HepG2 (cell line): ENCODE measurements around the gene PSMD5. TPM values are rescaled to one million over a fixed set of nuclear protein-coding genes. Genes with fewer than 3 reads are reported as not detected.

Experiments
- ATAC-seq: fragments of 200-7000 bp; cut with Tn5 transposase; 3 replicates; pipeline ENCODE4 v1.9.1; 2020; ENCODE audit warnings: mild to moderate bottlenecking, moderate library complexity
- BruUV-seq: library from RNA; stranded (reverse); fragments of 400-500 nt; replicated peaks from 2 replicates; lab custom pipeline; 2021; lab: Mats Ljungman, UMichigan
- CTCF ChIA-PET: fragments of 300-600 bp; formaldehyde crosslinking; extraction: SDS; loops from one replicate; lab custom pipeline; 2021; ENCODE audit warnings: low total read pairs, inconsistent platforms, low intra/inter-chr PET ratio; lab: Yijun Ruan, JAX
- POLR2A ChIA-PET: fragments of 350-600 bp; sonication (Branson Sonifier 250); formaldehyde crosslinking; loops from one replicate; lab custom pipeline; 2020; ENCODE audit warnings: antibody characterized with exemption, inconsistent platforms; lab: Yijun Ruan, JAX
- DNase-seq: peaks from one replicate; pipeline ENCODE4 v3.0.0-alpha.2; 2015; ENCODE audit warnings: low spot score
- FAIRE-seq: peaks from 3 replicates; lab custom pipeline; 2011; peaks lifted over from hg19 to GRCh38; lab: Jason Lieb, UNC
- H2AFZ ChIP-seq: one replicate; pipeline ENCODE4 v1.6.1; 2011; ENCODE audit warnings: low read length, inconsistent platforms
- H3K27ac ChIP-seq: fragments of 300-600 bp; 3 replicates; pipeline ENCODE4 v1.8.0; 2011; ENCODE audit warnings: mixed run types, mild to moderate bottlenecking, mixed read lengths, low read length, inconsistent platforms; ENCODE audit not compliant: insufficient read depth; ENCODE audit errors: extremely low read length
- H3K27me3 ChIP-seq, 2 experiments: fragments of 200-600 bp in 1 of 2; 2 replicates in 1 of 2; 3 replicates in 1 of 2; pipeline versions ENCODE4 v1.6.0 to v1.8.0; 2011; ENCODE audit warnings: low read length in 2 of 2, mild to moderate bottlenecking in 2 of 2, moderate library complexity in 2 of 2, inconsistent platforms in 1 of 2; ENCODE audit not compliant: insufficient read depth in 2 of 2, control insufficient read depth in 1 of 2
- H3K36me3 ChIP-seq, 2 experiments: fragments of 200-600 bp in 1 of 2; replicated peaks in 1 of 2; 2 replicates in 1 of 2; 3 replicates in 1 of 2; pipeline versions ENCODE4 v1.5.1 to v1.8.0; 2011; ENCODE audit warnings: low read length in 2 of 2, inconsistent platforms in 1 of 2; ENCODE audit not compliant: insufficient read depth in 2 of 2, control insufficient read depth in 1 of 2
- H3K4me1 ChIP-seq: 2 replicates; pipeline ENCODE4 v1.5.1; 2012; ENCODE audit warnings: low read length, inconsistent platforms; ENCODE audit not compliant: insufficient read depth
- H3K4me2 ChIP-seq: 2 replicates; pipeline ENCODE4 v1.6.0; 2011; ENCODE audit warnings: low read depth, low read length, inconsistent platforms
- H3K4me3 ChIP-seq, 3 experiments: fragments of 200-600 bp in 1 of 3; sonication (generic), shearing (Covaris generic) in 1 of 3; replicated peaks in 1 of 3; 2 replicates each; pipeline ENCODE4 v1.5.1; 2011 to 2016; ENCODE audit warnings: low read length in 3 of 3, inconsistent platforms in 2 of 3, low read depth in 2 of 3, mild to moderate bottlenecking in 2 of 3, control low read depth in 1 of 3, mixed read lengths in 1 of 3; ENCODE audit not compliant: insufficient read depth in 1 of 3
- H3K79me2 ChIP-seq: one replicate; pipeline ENCODE4 v1.6.1; 2011; ENCODE audit warnings: low read length, inconsistent platforms; ENCODE audit not compliant: insufficient read depth
- H3K9ac ChIP-seq: 2 replicates; pipeline ENCODE4 v1.6.0; 2011; ENCODE audit warnings: mild to moderate bottlenecking, low read depth, low read length, inconsistent platforms; ENCODE audit not compliant: insufficient read depth
- H3K9me3 ChIP-seq: 2 replicates; pipeline ENCODE4 v1.5.1; 2012; ENCODE audit warnings: mild to moderate bottlenecking, low read length
- H4K20me1 ChIP-seq: 2 replicates; pipeline ENCODE4 v1.6.0; 2011; ENCODE audit warnings: inconsistent platforms, mild to moderate bottlenecking, low read length, moderate library complexity; ENCODE audit not compliant: insufficient read depth
- ERF ChIP-seq: IDR thresholded peaks from 2 replicates; pipeline ENCODE4 v1.6.1; 2018; ENCODE audit warnings: missing biosample characterization, missing genetic modification reagents
- IKZF4 ChIP-seq: sonication (generic); formaldehyde crosslinking; IDR thresholded peaks from 2 replicates; pipeline ENCODE4 v1.5.1; 2020; ENCODE audit warnings: borderline replicate concordance, mild to moderate bottlenecking, low read depth, missing genetic modification reagents; ENCODE audit errors: not compliant biosample characterization
- MTA3 ChIP-seq: sonication (generic); formaldehyde crosslinking; IDR thresholded peaks from 2 replicates; pipeline ENCODE4 v1.4.0; 2020; ENCODE audit warnings: missing genetic modification reagents
- POGK ChIP-seq: sonication (generic); formaldehyde crosslinking; conservative IDR thresholded peaks from 2 replicates; pipeline ENCODE4 v1.8.0; 2022; ENCODE audit warnings: mild to moderate bottlenecking, moderate library complexity, missing genetic modification reagents
- ZNF558 ChIP-seq: sonication (generic); formaldehyde crosslinking; IDR thresholded peaks from 2 replicates; pipeline ENCODE4 v1.9.0; 2022; ENCODE audit warnings: mild to moderate bottlenecking, missing genetic modification reagents, borderline replicate concordance
- ZNF770 ChIP-seq: sonication (generic); formaldehyde crosslinking; IDR thresholded peaks from 2 replicates; pipeline ENCODE4 v1.5.0; 2020; ENCODE audit warnings: mild to moderate bottlenecking, missing genetic modification reagents
- WGBS: methylation state at CpG from one replicate; pipeline ENCODE4 v1.1.6; 2017; ENCODE audit warnings: low lambda C conversion rate; 5-methylcytosine and 5-hydroxymethylcytosine counted together
- in situ Hi-C: cut with HindIII; loops from 2 replicates; pipeline ENCODE4 v1.10.0; 2017; ENCODE audit warnings: low pct_unique_long_range_greater_than_20kb; ENCODE audit not compliant: extremely low pct_ligation_motif_present
- intact Hi-C: fragments of 100-400 bp; cut with micrococcal nuclease; formaldehyde crosslinking; loops from one replicate; pipeline ENCODE4 v1.10.0; 2022; ENCODE audit not compliant: unreplicated experiment
- polyA plus RNA-seq, 8 experiments: library from polyadenylated mRNA; depleted of rRNA in 3 of 8; stranded (reverse) in 7 of 8; unstranded in 1 of 8; fragments of >200 nt; fragmentation: Illumina TruSeq in 4 of 8; extraction: Trizol in 4 of 8; gene quantifications; 2 replicates each; pipeline versions ENCODE4 v1.2.1 to v1.2.3, GENCODE V29; 2011 to 2016; ENCODE audit warnings: low read depth in 4 of 8, missing spikeins in 1 of 8, mixed read lengths in 1 of 8; ENCODE audit not compliant: insufficient read depth in 1 of 8
- total RNA-seq, 5 experiments: library from RNA; depleted of rRNA; stranded (reverse); fragments of >200 nt; fragmentation: Illumina TruSeq; extraction: Trizol; gene quantifications; 2 replicates each; pipeline ENCODE4 v1.2.3, GENCODE V29; 2016; ENCODE audit warnings: low read depth in 1 of 5
- TF ChIP-seq, protein P1 (sequence below): sonication (generic); formaldehyde crosslinking; IDR thresholded peaks from 2 replicates; pipeline ENCODE4 v1.4.0; 2020; ENCODE audit warnings: missing genetic modification reagents
- TF ChIP-seq, protein P2 (sequence below): sonication (generic); formaldehyde crosslinking; IDR thresholded peaks from 2 replicates; pipeline ENCODE4 v1.8.0; 2022; ENCODE audit warnings: mild to moderate bottlenecking, missing genetic modification reagents

PSMD5 gene
- total and polyA plus RNA-seq, 2 of the 13 experiments (the other 11 are each of a cell fraction or from before 2014, with no cell fraction given): 12.7 to 18.1 TPM

- no peak for FAIRE-seq
- POLR2A ChIA-PET: interaction anchor here (1.5 kb wide), 1 partner anchor 97 kb away, joined by 5 read pairs; the partner anchor contains the start of gene FBXW2
- CTCF ChIA-PET: no interaction called here
Observed at GRCh38 chr9:120889606-120890271, 47.0 kb upstream of the PSMD5 start.

More at GRCh38 chr9:120889606-120890271, 47.0 kb upstream of the PSMD5 start:
- ATAC-seq (no peak), DNase-seq (no peak)
- intact Hi-C loops (loop anchor here (5.0 kb wide), 1 partner anchor 38 kb away; the partner anchor contains the start of gene TRAF1), in situ Hi-C loops (no loop called here)
- H4K20me1 ChIP-seq: no peaks in the 10 kb centered on the region
- WGBS: 100% methylated on average over 1 of the region's 1 CpG
- no peak for TF ChIP-seq ZNF558 (CRISPR knock-in tag)
- TF ChIP-seq MTA3: no peak
- TF ChIP-seq POGK (CRISPR knock-in tag): no peak
- peak; percentile 19; the same call in 1 of the 2 replicates for TF ChIP-seq ZNF770
- TF ChIP-seq IKZF4 (CRISPR knock-in tag): no peak
- TF ChIP-seq, protein P1, sequence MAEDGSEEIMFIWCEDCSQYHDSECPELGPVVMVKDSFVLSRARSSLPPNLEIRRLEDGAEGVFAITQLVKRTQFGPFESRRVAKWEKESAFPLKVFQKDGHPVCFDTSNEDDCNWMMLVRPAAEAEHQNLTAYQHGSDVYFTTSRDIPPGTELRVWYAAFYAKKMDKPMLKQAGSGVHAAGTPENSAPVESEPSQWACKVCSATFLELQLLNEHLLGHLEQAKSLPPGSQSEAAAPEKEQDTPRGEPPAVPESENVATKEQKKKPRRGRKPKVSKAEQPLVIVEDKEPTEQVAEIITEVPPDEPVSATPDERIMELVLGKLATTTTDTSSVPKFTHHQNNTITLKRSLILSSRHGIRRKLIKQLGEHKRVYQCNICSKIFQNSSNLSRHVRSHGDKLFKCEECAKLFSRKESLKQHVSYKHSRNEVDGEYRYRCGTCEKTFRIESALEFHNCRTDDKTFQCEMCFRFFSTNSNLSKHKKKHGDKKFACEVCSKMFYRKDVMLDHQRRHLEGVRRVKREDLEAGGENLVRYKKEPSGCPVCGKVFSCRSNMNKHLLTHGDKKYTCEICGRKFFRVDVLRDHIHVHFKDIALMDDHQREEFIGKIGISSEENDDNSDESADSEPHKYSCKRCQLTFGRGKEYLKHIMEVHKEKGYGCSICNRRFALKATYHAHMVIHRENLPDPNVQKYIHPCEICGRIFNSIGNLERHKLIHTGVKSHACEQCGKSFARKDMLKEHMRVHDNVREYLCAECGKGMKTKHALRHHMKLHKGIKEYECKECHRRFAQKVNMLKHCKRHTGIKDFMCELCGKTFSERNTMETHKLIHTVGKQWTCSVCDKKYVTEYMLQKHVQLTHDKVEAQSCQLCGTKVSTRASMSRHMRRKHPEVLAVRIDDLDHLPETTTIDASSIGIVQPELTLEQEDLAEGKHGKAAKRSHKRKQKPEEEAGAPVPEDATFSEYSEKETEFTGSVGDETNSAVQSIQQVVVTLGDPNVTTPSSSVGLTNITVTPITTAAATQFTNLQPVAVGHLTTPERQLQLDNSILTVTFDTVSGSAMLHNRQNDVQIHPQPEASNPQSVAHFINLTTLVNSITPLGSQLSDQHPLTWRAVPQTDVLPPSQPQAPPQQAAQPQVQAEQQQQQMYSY (CRISPR knock-in tag): peak; percentile 87
- TF ChIP-seq, protein P2, sequence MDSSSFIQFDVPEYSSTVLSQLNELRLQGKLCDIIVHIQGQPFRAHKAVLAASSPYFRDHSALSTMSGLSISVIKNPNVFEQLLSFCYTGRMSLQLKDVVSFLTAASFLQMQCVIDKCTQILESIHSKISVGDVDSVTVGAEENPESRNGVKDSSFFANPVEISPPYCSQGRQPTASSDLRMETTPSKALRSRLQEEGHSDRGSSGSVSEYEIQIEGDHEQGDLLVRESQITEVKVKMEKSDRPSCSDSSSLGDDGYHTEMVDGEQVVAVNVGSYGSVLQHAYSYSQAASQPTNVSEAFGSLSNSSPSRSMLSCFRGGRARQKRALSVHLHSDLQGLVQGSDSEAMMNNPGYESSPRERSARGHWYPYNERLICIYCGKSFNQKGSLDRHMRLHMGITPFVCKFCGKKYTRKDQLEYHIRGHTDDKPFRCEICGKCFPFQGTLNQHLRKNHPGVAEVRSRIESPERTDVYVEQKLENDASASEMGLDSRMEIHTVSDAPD (CRISPR knock-in tag): no peak
- no peak for TF ChIP-seq ERF (CRISPR knock-in tag)
- H3K4me2 ChIP-seq: peak overlapping the region; percentile 66
- peaks cover 42% of the 10 kb centered on the region for H3K4me1 ChIP-seq
- H3K27ac ChIP-seq: no peak overlapping the region
- BruUV-seq: no TSS peak
- no peak overlapping the region for H2AFZ ChIP-seq
- no peaks in the 10 kb centered on the region for H3K36me3 ChIP-seq
- peak overlapping the region in 2 of 3 experiments; percentile 32 to 41; a peak in 2 of 6 replicates for H3K4me3 ChIP-seq
- H3K27me3 ChIP-seq: peaks cover 3 to 14% of the 10 kb centered on the region in 2 experiments; a peak in 2 of 5 replicates
- H3K79me2 ChIP-seq: no peaks in the 10 kb centered on the region
- no peaks in the 10 kb centered on the region for H3K9me3 ChIP-seq
- no peak overlapping the region for H3K9ac ChIP-seq
